ENCODE results near the gene HIPK2. TPM values are rescaled to one million over a fixed set of nuclear protein-coding genes. Genes with fewer than 3 reads are reported as not detected.
A peak's percentile ranks its signal among the peaks of the same experiment; 100 is the strongest.

HIPK2 gene
- total and polyA plus RNA-seq, 5 donors from 2014 or later = 0.44 to 17.5 (median 0.78) TPM

GRCh38 chr7:139817249-139817648 is 39.5 kb upstream of the HIPK2 start:
- no peak overlapping the region for H3K27ac Mint-ChIP-seq
- no peaks in the 10 kb centered on the region for H3K27me3 ChIP-seq (ENCODE audit: control insufficient read depth, insufficient read depth, low read length)
- no peak overlapping the region for H3K4me3 ChIP-seq (ENCODE audit: low read depth, low read length)
- H3K4me1 ChIP-seq (ENCODE audit: control insufficient read depth, insufficient read depth, low read length, poor library complexity, severe bottlenecking) = no peaks in the 10 kb centered on the region
- H3K27me3 Mint-ChIP-seq = peaks cover 10% of the 10 kb centered on the region
- ATAC-seq (ENCODE audit: low read depth in 2 of 2) (no peak), DNase-seq (no peak)
- H3K9me3 ChIP-seq (ENCODE audit: control insufficient read depth in 2 of 2, low read length in 2 of 2) = no peaks in the 10 kb centered on the region
- no peaks in the 10 kb centered on the region for H3K36me3 ChIP-seq (ENCODE audit: control insufficient read depth, insufficient read depth, low read length)
- peaks cover 0 to 4% (median 0%) of the 10 kb centered on the region in 7 donors for H3K9me3 Mint-ChIP-seq
- H3K36me3 Mint-ChIP-seq = no peaks in the 10 kb centered on the region
- no peak overlapping the region for H3K27ac ChIP-seq (ENCODE audit: insufficient read depth, low read length, poor library complexity, severe bottlenecking)
- H3K4me3 Mint-ChIP-seq = peak overlapping the region in 1 of 4 donors; percentile 32
- no peaks in the 10 kb centered on the region for H3K4me1 Mint-ChIP-seq

GRCh38 chr7:139813689-139814088 is 35.9 kb upstream of the HIPK2 start:
- H3K27me3 ChIP-seq (ENCODE audit: control insufficient read depth, insufficient read depth, low read length) = no peaks in the 10 kb centered on the region
- no peaks in the 10 kb centered on the region for H3K36me3 ChIP-seq (ENCODE audit: control insufficient read depth, insufficient read depth, low read length)
- Mint-ChIP-seq H3K4me3 (no peak overlapping the region), H3K27me3 (peaks cover 20% of the 10 kb centered on the region), H3K36me3 (no peaks in the 10 kb centered on the region), H3K9me3 (peaks cover 0 to 3% (median 2%) of the 10 kb centered on the region in 7 donors), H3K27ac (no peak overlapping the region), H3K4me1 (no peaks in the 10 kb centered on the region)
- no peak for ATAC-seq (ENCODE audit: low read depth in 2 of 2)
- H3K4me3 ChIP-seq (ENCODE audit: low read depth, low read length) = no peak overlapping the region
- H3K27ac ChIP-seq (ENCODE audit: insufficient read depth, low read length, poor library complexity, severe bottlenecking) = no peak overlapping the region
- no peaks in the 10 kb centered on the region for H3K4me1 ChIP-seq (ENCODE audit: control insufficient read depth, insufficient read depth, low read length, poor library complexity, severe bottlenecking)
- no peak for DNase-seq
- H3K9me3 ChIP-seq (ENCODE audit: control insufficient read depth in 2 of 2, low read length in 2 of 2) = no peaks in the 10 kb centered on the region

- no peaks in the 10 kb centered on the region for H3K4me1 ChIP-seq (ENCODE audit: control insufficient read depth, insufficient read depth, low read length, poor library complexity, severe bottlenecking)
- DNase-seq (no peak), ATAC-seq (ENCODE audit: low read depth in 2 of 2) (no peak)
- H3K9me3 ChIP-seq (ENCODE audit: control insufficient read depth in 2 of 2, low read length in 2 of 2) = no peaks in the 10 kb centered on the region
- peaks cover 2% of the 10 kb centered on the region for H3K27me3 ChIP-seq (ENCODE audit: control insufficient read depth, insufficient read depth, low read length)
- no peaks in the 10 kb centered on the region for H3K36me3 ChIP-seq (ENCODE audit: control insufficient read depth, insufficient read depth, low read length)
- H3K4me3 Mint-ChIP-seq = no peak overlapping the region
- no peaks in the 10 kb centered on the region for H3K4me1 Mint-ChIP-seq
- no peak overlapping the region for H3K4me3 ChIP-seq (ENCODE audit: low read depth, low read length)
- no peaks in the 10 kb centered on the region for H3K36me3 Mint-ChIP-seq
- peaks cover 24% of the 10 kb centered on the region for H3K27me3 Mint-ChIP-seq
- H3K9me3 Mint-ChIP-seq = peaks cover 0 to 3% (median 2%) of the 10 kb centered on the region in 7 donors
- no peak overlapping the region for H3K27ac Mint-ChIP-seq
- H3K27ac ChIP-seq (ENCODE audit: insufficient read depth, low read length, poor library complexity, severe bottlenecking) = no peak overlapping the region
Observed at GRCh38 chr7:139813151-139813550, 35.4 kb upstream of the HIPK2 start.

GRCh38 chr7:139811066-139811465 is 33.3 kb upstream of the HIPK2 start:
- DNase-seq (no peak), ATAC-seq (ENCODE audit: low read depth in 2 of 2) (peak in 1 of 2 donors; percentile 37)
- Histone ChIP-seq H3K36me3 (ENCODE audit: control insufficient read depth, insufficient read depth, low read length) (no peaks in the 10 kb centered on the region), H3K4me3 (ENCODE audit: low read depth, low read length) (no peak overlapping the region), H3K9me3 (ENCODE audit: control insufficient read depth in 2 of 2, low read length in 2 of 2) (no peaks in the 10 kb centered on the region), H3K27me3 (ENCODE audit: control insufficient read depth, insufficient read depth, low read length) (peaks cover 2% of the 10 kb centered on the region), H3K4me1 (ENCODE audit: control insufficient read depth, insufficient read depth, low read length, poor library complexity, severe bottlenecking) (no peaks in the 10 kb centered on the region), H3K27ac (ENCODE audit: insufficient read depth, low read length, poor library complexity, severe bottlenecking) (no peak overlapping the region)
- no peaks in the 10 kb centered on the region for H3K4me1 Mint-ChIP-seq
- no peak overlapping the region for H3K27ac Mint-ChIP-seq
- peaks cover 0 to 5% (median 0%) of the 10 kb centered on the region in 7 donors for H3K9me3 Mint-ChIP-seq
- no peak overlapping the region for H3K4me3 Mint-ChIP-seq
- peaks cover 22% of the 10 kb centered on the region for H3K27me3 Mint-ChIP-seq
- no peaks in the 10 kb centered on the region for H3K36me3 Mint-ChIP-seq

- H3K9me3 Mint-ChIP-seq = peaks cover 0 to 8% (median 2%) of the 10 kb centered on the region in 7 donors
- H3K27ac Mint-ChIP-seq = no peak overlapping the region
- no peaks in the 10 kb centered on the region for H3K36me3 Mint-ChIP-seq
- no peak overlapping the region for H3K4me3 ChIP-seq (ENCODE audit: low read depth, low read length)
- no peak overlapping the region for H3K27ac ChIP-seq (ENCODE audit: insufficient read depth, low read length, poor library complexity, severe bottlenecking)
- DNase-seq = no peak
- H3K27me3 Mint-ChIP-seq = peaks cover 13% of the 10 kb centered on the region
- H3K36me3 ChIP-seq (ENCODE audit: control insufficient read depth, insufficient read depth, low read length) = no peaks in the 10 kb centered on the region
- H3K4me1 ChIP-seq (ENCODE audit: control insufficient read depth, insufficient read depth, low read length, poor library complexity, severe bottlenecking) = no peaks in the 10 kb centered on the region
- H3K4me1 Mint-ChIP-seq = no peaks in the 10 kb centered on the region
- H3K9me3 ChIP-seq (ENCODE audit: control insufficient read depth in 2 of 2, low read length in 2 of 2) = peaks cover 0 to 2% of the 10 kb centered on the region in 2 experiments
- peaks cover 2% of the 10 kb centered on the region for H3K27me3 ChIP-seq (ENCODE audit: control insufficient read depth, insufficient read depth, low read length)
- H3K4me3 Mint-ChIP-seq = no peak overlapping the region
- ATAC-seq (ENCODE audit: low read depth in 2 of 2) = no peak
Observed at GRCh38 chr7:139808846-139809442, 31.1 kb upstream of the HIPK2 start.

- Mint-ChIP-seq H3K9me3 (peaks cover 0 to 8% (median 2%) of the 10 kb centered on the region in 7 donors), H3K36me3 (no peaks in the 10 kb centered on the region), H3K4me3 (no peak overlapping the region), H3K27ac (no peak overlapping the region), H3K4me1 (no peaks in the 10 kb centered on the region), H3K27me3 (peaks cover 13% of the 10 kb centered on the region)
- no peak overlapping the region for H3K27ac ChIP-seq (ENCODE audit: insufficient read depth, low read length, poor library complexity, severe bottlenecking)
- peaks cover 0 to 7% of the 10 kb centered on the region in 2 experiments for H3K9me3 ChIP-seq (ENCODE audit: control insufficient read depth in 2 of 2, low read length in 2 of 2)
- H3K27me3 ChIP-seq (ENCODE audit: control insufficient read depth, insufficient read depth, low read length) = peaks cover 2% of the 10 kb centered on the region
- H3K4me3 ChIP-seq (ENCODE audit: low read depth, low read length) = no peak overlapping the region
- H3K36me3 ChIP-seq (ENCODE audit: control insufficient read depth, insufficient read depth, low read length) = no peaks in the 10 kb centered on the region
- DNase-seq (no peak), ATAC-seq (ENCODE audit: low read depth in 2 of 2) (no peak)
- H3K4me1 ChIP-seq (ENCODE audit: control insufficient read depth, insufficient read depth, low read length, poor library complexity, severe bottlenecking) = no peaks in the 10 kb centered on the region
Observed at GRCh38 chr7:139808427-139808826, 30.6 kb upstream of the HIPK2 start.

GRCh38 chr7:139807009-139807408 is 29.2 kb upstream of the HIPK2 start:
- Histone ChIP-seq H3K27ac (ENCODE audit: insufficient read depth, low read length, poor library complexity, severe bottlenecking) (no peak overlapping the region), H3K36me3 (ENCODE audit: control insufficient read depth, insufficient read depth, low read length) (no peaks in the 10 kb centered on the region), H3K4me1 (ENCODE audit: control insufficient read depth, insufficient read depth, low read length, poor library complexity, severe bottlenecking) (no peaks in the 10 kb centered on the region), H3K4me3 (ENCODE audit: low read depth, low read length) (no peak overlapping the region), H3K27me3 (ENCODE audit: control insufficient read depth, insufficient read depth, low read length) (peaks cover 2% of the 10 kb centered on the region), H3K9me3 (ENCODE audit: control insufficient read depth in 2 of 2, low read length in 2 of 2) (peaks cover 0 to 7% of the 10 kb centered on the region in 2 experiments)
- H3K27me3 Mint-ChIP-seq = peaks cover 21% of the 10 kb centered on the region
- peaks cover 0 to 17% (median 7%) of the 10 kb centered on the region in 7 donors for H3K9me3 Mint-ChIP-seq
- no peak for DNase-seq
- H3K27ac Mint-ChIP-seq = no peak overlapping the region
- no peak for ATAC-seq (ENCODE audit: low read depth in 2 of 2)
- H3K36me3 Mint-ChIP-seq = no peaks in the 10 kb centered on the region
- no peaks in the 10 kb centered on the region for H3K4me1 Mint-ChIP-seq
- no peak overlapping the region for H3K4me3 Mint-ChIP-seq

- Histone ChIP-seq H3K27me3 (ENCODE audit: control insufficient read depth, insufficient read depth, low read length) (peaks cover 2% of the 10 kb centered on the region), H3K36me3 (ENCODE audit: control insufficient read depth, insufficient read depth, low read length) (no peaks in the 10 kb centered on the region), H3K4me1 (ENCODE audit: control insufficient read depth, insufficient read depth, low read length, poor library complexity, severe bottlenecking) (no peaks in the 10 kb centered on the region), H3K27ac (ENCODE audit: insufficient read depth, low read length, poor library complexity, severe bottlenecking) (no peak overlapping the region), H3K4me3 (ENCODE audit: low read depth, low read length) (no peak overlapping the region), H3K9me3 (ENCODE audit: control insufficient read depth in 2 of 2, low read length in 2 of 2) (peaks cover 0 to 7% of the 10 kb centered on the region in 2 experiments)
- ATAC-seq (ENCODE audit: low read depth in 2 of 2) (no peak), DNase-seq (no peak)
- Mint-ChIP-seq H3K27ac (no peak overlapping the region), H3K4me1 (no peaks in the 10 kb centered on the region), H3K27me3 (peaks cover 25% of the 10 kb centered on the region), H3K36me3 (no peaks in the 10 kb centered on the region), H3K9me3 (peaks cover 0 to 17% (median 5%) of the 10 kb centered on the region in 7 donors), H3K4me3 (no peak overlapping the region)
Observed at GRCh38 chr7:139804571-139804970, 26.8 kb upstream of the HIPK2 start.
